Parathyroid adenoma (tissue), 2 donors: ENCODE data around the gene PRKD1.

ENCODE experiments used
- H2AFZ ChIP-seq: fragments of 300-600 bp; sonication (generic); one replicate; pipeline ENCODE4 v1.7.0; 2017; ENCODE audit warnings: antibody characterized with exemption, mild to moderate bottlenecking
- H3K27ac ChIP-seq: fragments of 300-600 bp; sonication (generic); one replicate; pipeline ENCODE4 v1.7.0; 2017
- H3K27me3 ChIP-seq: fragments of 300-600 bp; sonication (generic); one replicate; pipeline ENCODE4 v1.7.0; 2017; ENCODE audit warnings: low read length; ENCODE audit not compliant: control insufficient read depth, insufficient read depth
- H3K36me3 ChIP-seq: fragments of 300-600 bp; sonication (generic); one replicate; pipeline ENCODE4 v1.7.0; 2017; ENCODE audit warnings: low read length; ENCODE audit not compliant: control insufficient read depth, insufficient read depth
- H3K4me1 ChIP-seq: fragments of 300-600 bp; sonication (generic); one replicate; pipeline ENCODE4 v1.7.0; 2017; ENCODE audit warnings: control low read depth
- H3K4me2 ChIP-seq: fragments of 300-600 bp; sonication (generic); one replicate; pipeline ENCODE4 v1.7.0; 2017; ENCODE audit warnings: low read length
- H3K4me3 ChIP-seq: fragments of 300-600 bp; sonication (generic); one replicate; pipeline ENCODE4 v1.7.0; 2017; ENCODE audit warnings: low read depth, low read length
- H3K79me2 ChIP-seq: fragments of 300-600 bp; sonication (generic); one replicate; pipeline ENCODE4 v1.7.0; 2017; ENCODE audit warnings: control low read depth
- H3K9ac ChIP-seq: fragments of 300-600 bp; sonication (generic); one replicate; pipeline ENCODE4 v1.7.0; 2017; ENCODE audit warnings: mild to moderate bottlenecking
- H3K9me3 ChIP-seq: fragments of 300-600 bp; sonication (generic); one replicate; pipeline ENCODE4 v1.7.0; 2017; ENCODE audit warnings: low read length; ENCODE audit not compliant: control insufficient read depth
- CTCF ChIP-seq: fragments of 300-600 bp; sonication (generic); IDR thresholded peaks from one replicate; pipeline ENCODE4 v1.7.0; 2017; ENCODE audit warnings: antibody characterized with exemption, mild to moderate bottlenecking
- donor health status: primary hyperparathyroidism.

The PRKD1 gene

DNA sequence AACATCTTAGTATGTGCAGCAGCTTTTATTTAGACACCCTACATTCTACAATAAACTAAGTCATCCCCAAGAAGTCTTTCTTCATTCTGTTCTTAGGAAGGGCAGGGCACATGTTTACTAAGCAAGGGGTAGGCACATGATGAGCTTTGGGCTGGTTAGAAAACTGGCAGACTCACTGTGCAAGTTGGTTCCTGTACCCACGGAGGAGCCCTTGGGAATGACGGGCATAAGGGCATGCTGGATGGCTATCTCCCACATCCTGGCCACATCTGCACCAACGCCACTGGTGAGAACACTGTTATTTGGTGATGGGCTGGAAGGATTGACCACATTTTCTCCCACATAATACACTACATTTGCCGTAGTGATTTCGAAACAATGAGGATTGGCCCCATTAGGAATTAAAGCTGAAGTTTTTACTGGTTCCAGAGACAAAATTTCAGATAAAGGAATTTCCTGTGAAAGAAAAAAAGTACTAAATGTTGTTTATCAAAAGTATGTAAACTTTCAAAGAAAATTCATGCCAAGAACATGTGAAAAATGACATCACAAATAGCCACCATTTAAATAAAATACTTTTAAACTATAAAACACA, 297.0 kb downstream of the PRKD1 start:
- H3K4me1 ChIP-seq, result no peaks in the 10 kb centered on the region
- no peaks in the 10 kb centered on the region for H3K27me3 ChIP-seq
- no peak overlapping the region for H3K9ac ChIP-seq
- H3K9me3 ChIP-seq, result no peaks in the 10 kb centered on the region
- H3K4me3 ChIP-seq, result no peak overlapping the region
- TF ChIP-seq CTCF, result no peak
- H2AFZ ChIP-seq, result no peak overlapping the region
- no peaks in the 10 kb centered on the region for H3K36me3 ChIP-seq
- no peaks in the 10 kb centered on the region for H3K79me2 ChIP-seq
- no peak overlapping the region for H3K27ac ChIP-seq
- no peak overlapping the region for H3K4me2 ChIP-seq

DNA sequence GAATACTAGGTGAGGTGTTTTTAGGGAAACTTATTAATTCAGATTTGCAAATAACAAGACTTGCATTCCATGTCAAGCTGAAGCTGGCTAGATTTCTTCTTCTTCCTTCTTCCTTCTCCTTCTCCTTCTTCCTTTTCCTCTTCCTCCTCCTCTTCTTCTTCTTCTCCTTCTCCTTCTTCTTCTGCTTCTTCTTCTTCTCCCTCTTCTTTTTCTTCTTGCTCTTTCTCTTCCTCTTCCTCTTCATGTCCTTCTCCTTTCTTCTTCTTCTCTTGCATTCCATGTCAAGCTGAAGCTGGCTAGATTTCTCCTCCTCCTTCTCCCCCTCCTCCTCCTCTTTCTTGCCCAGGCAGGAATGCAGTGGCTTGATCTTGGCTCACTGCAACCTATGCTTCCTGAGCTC, 297.8 kb downstream of the PRKD1 start:
- H3K27ac ChIP-seq, result no peak overlapping the region
- H3K79me2 ChIP-seq, result no peaks in the 10 kb centered on the region
- H3K27me3 ChIP-seq, result no peaks in the 10 kb centered on the region
- H3K9ac ChIP-seq, result no peak overlapping the region
- TF ChIP-seq CTCF, result no peak
- no peak overlapping the region for H3K4me3 ChIP-seq
- H2AFZ ChIP-seq, result no peak overlapping the region
- no peaks in the 10 kb centered on the region for H3K4me1 ChIP-seq
- no peak overlapping the region for H3K4me2 ChIP-seq
- H3K9me3 ChIP-seq, result no peaks in the 10 kb centered on the region
- no peaks in the 10 kb centered on the region for H3K36me3 ChIP-seq

- TF ChIP-seq CTCF, result no peak
- H3K36me3 ChIP-seq, result no peaks in the 10 kb centered on the region
- H2AFZ ChIP-seq, result no peak overlapping the region
Observed at GRCh38 chr14:29627137-29627536, 300.5 kb downstream of the PRKD1 start.

DNA sequence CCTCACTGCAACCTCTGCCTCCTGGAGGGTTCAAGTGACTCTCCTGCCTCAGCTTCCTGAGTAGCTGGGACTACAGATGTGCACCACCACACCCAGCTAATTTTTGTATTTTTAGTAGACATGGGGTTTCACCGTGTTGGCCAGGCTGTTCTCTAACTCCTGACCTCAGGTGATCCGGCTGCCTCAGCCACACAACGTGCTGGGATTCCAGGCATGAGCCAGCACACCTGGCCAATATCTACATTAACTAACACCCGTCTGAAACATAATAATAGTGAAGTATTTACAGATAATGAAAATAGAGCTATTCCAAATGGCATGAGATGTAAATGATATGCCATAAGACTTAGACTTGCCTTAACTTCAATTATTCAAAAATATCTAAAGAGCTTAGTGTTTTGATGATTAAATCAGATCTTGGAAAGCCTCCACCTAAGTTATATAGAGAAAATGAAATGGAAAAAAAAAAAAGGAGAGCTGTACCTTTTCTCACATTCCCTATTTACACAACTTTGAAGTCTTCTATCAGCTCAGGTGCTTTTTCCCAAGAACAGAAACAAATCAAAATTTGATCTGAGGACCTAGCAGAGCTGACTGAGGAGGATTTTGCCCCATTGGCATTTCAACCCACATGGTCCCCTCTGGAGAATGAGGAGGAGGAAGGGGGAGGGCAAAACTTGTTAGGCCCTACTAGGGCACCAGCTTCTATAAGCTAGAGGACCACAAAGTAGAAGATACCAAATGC, 309.2 kb downstream of the PRKD1 start:
- H3K9me3 ChIP-seq, result peaks cover 3% of the 10 kb centered on the region
- no peaks in the 10 kb centered on the region for H3K36me3 ChIP-seq
- no peak for TF ChIP-seq CTCF
- H3K4me2 ChIP-seq, result no peak overlapping the region
- no peak overlapping the region for H2AFZ ChIP-seq
- H3K27ac ChIP-seq, result no peak overlapping the region
- H3K9ac ChIP-seq, result no peak overlapping the region
- H3K4me3 ChIP-seq, result no peak overlapping the region
- H3K27me3 ChIP-seq, result no peaks in the 10 kb centered on the region
- no peaks in the 10 kb centered on the region for H3K4me1 ChIP-seq
- H3K79me2 ChIP-seq, result no peaks in the 10 kb centered on the region

More at GRCh38 chr14:29627137-29627536, 300.5 kb downstream of the PRKD1 start:
- Histone ChIP-seq H3K9ac (no peak overlapping the region), H3K4me3 (no peak overlapping the region), H3K27ac (no peak overlapping the region), H3K27me3 (no peaks in the 10 kb centered on the region), H3K9me3 (no peaks in the 10 kb centered on the region), H3K79me2 (no peaks in the 10 kb centered on the region), H3K4me2 (no peak overlapping the region), H3K4me1 (no peaks in the 10 kb centered on the region)

- H3K36me3 ChIP-seq, result no peaks in the 10 kb centered on the region
- no peaks in the 10 kb centered on the region for H3K27me3 ChIP-seq
- no peak overlapping the region for H3K9ac ChIP-seq
- H3K4me1 ChIP-seq, result no peaks in the 10 kb centered on the region
- TF ChIP-seq CTCF, result no peak
- H3K4me3 ChIP-seq, result no peak overlapping the region
- H3K27ac ChIP-seq, result no peak overlapping the region
- peaks cover 3% of the 10 kb centered on the region for H3K9me3 ChIP-seq
- no peak overlapping the region for H3K4me2 ChIP-seq
- H3K79me2 ChIP-seq, result no peaks in the 10 kb centered on the region
- H2AFZ ChIP-seq, result no peak overlapping the region
Observed at GRCh38 chr14:29616922-29617321, 310.7 kb downstream of the PRKD1 start.
